CD14-positive monocyte (primary cell): Measurements from ENCODE around the gene DCLK3. TPM values are rescaled to one million over a fixed set of nuclear protein-coding genes. Genes with fewer than 3 reads are reported as not detected.

Experiments
- DNase-seq, 3 donors: peaks; one replicate each; pipeline ENCODE4 v3.0.0-alpha.2; 2011 to 2022
- H2AFZ ChIP-seq: 2 replicates; pipeline ENCODE4 v1.6.0; 2012; ENCODE audit warnings: mild to moderate bottlenecking, low read depth, low read length, inconsistent platforms; ENCODE audit not compliant: insufficient read depth, poor library complexity, severe bottlenecking
- H3K27ac ChIP-seq, 2 donors: 1 replicate in 1 of 2; 2 replicates in 1 of 2; pipeline ENCODE4 v1.5.1; 2012 to 2013; ENCODE audit warnings: low read length in 2 of 2, control low read depth in 1 of 2, inconsistent platforms in 1 of 2, low read depth in 1 of 2, mild to moderate bottlenecking in 1 of 2
- H3K27me3 ChIP-seq, 2 donors: one replicate each; pipeline versions ENCODE4 v1.6.0 to v1.6.1; 2011 to 2013; ENCODE audit warnings: low read length in 2 of 2; ENCODE audit not compliant: control insufficient read depth in 2 of 2, insufficient read depth in 2 of 2
- H3K36me3 ChIP-seq, 2 donors: replicated peaks in 1 of 2; 1 replicate in 1 of 2; 2 replicates in 1 of 2; pipeline versions ENCODE4 v1.5.1 to v1.6.1; 2012 to 2013; ENCODE audit warnings: low read length in 2 of 2, control low read depth in 1 of 2, inconsistent platforms in 1 of 2, mild to moderate bottlenecking in 1 of 2; ENCODE audit not compliant: insufficient read depth in 2 of 2, control insufficient read depth in 1 of 2
- H3K4me1 ChIP-seq, 2 donors: 1 replicate in 1 of 2; 2 replicates in 1 of 2; pipeline versions ENCODE4 v1.5.1 to v1.6.1; 2012 to 2013; ENCODE audit warnings: low read length in 2 of 2, control low read depth in 1 of 2, inconsistent platforms in 1 of 2, mild to moderate bottlenecking in 1 of 2, moderate library complexity in 1 of 2; ENCODE audit not compliant: insufficient read depth in 2 of 2, control insufficient read depth in 1 of 2
- H3K4me2 ChIP-seq: replicated peaks from 2 replicates; pipeline ENCODE3; 2012; ENCODE audit warnings: low read length, moderate library complexity, mild to moderate bottlenecking; ENCODE audit not compliant: poor library complexity, severe bottlenecking; ENCODE audit errors: extremely low read depth
- H3K4me3 ChIP-seq, 3 experiments: fragments of 200-600 bp in 1 of 3; sonication (generic) in 1 of 3; replicated peaks in 1 of 3; 1 replicate in 2 of 3; 2 replicates in 1 of 3; pipeline ENCODE4 v1.5.1; 2011 to 2013; ENCODE audit warnings: low read length in 3 of 3, mild to moderate bottlenecking in 3 of 3, control low read depth in 2 of 3, low read depth in 2 of 3, inconsistent platforms in 1 of 3, moderate library complexity in 1 of 3
- H3K79me2 ChIP-seq: 2 replicates; pipeline ENCODE4 v1.6.0; 2012; ENCODE audit warnings: mild to moderate bottlenecking, control low read depth, inconsistent platforms, low read length, moderate library complexity; ENCODE audit not compliant: insufficient read depth
- H3K9ac ChIP-seq: 2 replicates; pipeline ENCODE4 v1.6.0; 2017; ENCODE audit warnings: low read length, mild to moderate bottlenecking; ENCODE audit not compliant: insufficient read depth, poor library complexity, severe bottlenecking
- H3K9me3 ChIP-seq, 2 donors: replicated peaks in 1 of 2; 1 replicate in 1 of 2; 2 replicates in 1 of 2; pipeline versions ENCODE4 v1.5.1 to v1.6.1; 2012 to 2013; ENCODE audit warnings: low read length in 2 of 2, control low read depth in 1 of 2; ENCODE audit not compliant: control insufficient read depth in 1 of 2, insufficient read depth in 1 of 2
- H4K20me1 ChIP-seq: 2 replicates; pipeline ENCODE4 v1.6.0; 2012; ENCODE audit warnings: mild to moderate bottlenecking, low read length, control low read depth, moderate library complexity; ENCODE audit not compliant: insufficient read depth
- H3K27ac Mint-ChIP-seq, 7 donors: one replicate each; pipeline ENCODE4 v1.8.0; 2020; ENCODE audit warnings: mild to moderate bottlenecking in 7 of 7, mixed read lengths in 7 of 7, moderate library complexity in 6 of 7, inconsistent platforms in 2 of 7
- H3K27me3 Mint-ChIP-seq, 3 donors: one replicate each; pipeline ENCODE4 v1.8.0; 2021 to 2022; ENCODE audit warnings: low read depth in 3 of 3, mild to moderate bottlenecking in 3 of 3, mixed read lengths in 3 of 3, moderate library complexity in 3 of 3, inconsistent platforms in 1 of 3
- H3K36me3 Mint-ChIP-seq, 2 donors: one replicate each; pipeline ENCODE4 v1.8.0; 2020; ENCODE audit warnings: mixed read lengths in 2 of 2, inconsistent platforms in 1 of 2, mild to moderate bottlenecking in 1 of 2
- H3K4me1 Mint-ChIP-seq: one replicate; pipeline ENCODE4 v1.8.0; 2020; ENCODE audit warnings: mild to moderate bottlenecking, mixed read lengths
- H3K4me3 Mint-ChIP-seq, 2 donors: one replicate each; pipeline ENCODE4 v1.8.0; 2020; ENCODE audit warnings: mild to moderate bottlenecking in 2 of 2, mixed read lengths in 2 of 2, moderate library complexity in 1 of 2
- H3K9me3 Mint-ChIP-seq, 7 donors: one replicate each; pipeline ENCODE4 v1.8.0; 2020 to 2022; ENCODE audit warnings: mixed read lengths in 7 of 7, mild to moderate bottlenecking in 6 of 7, moderate library complexity in 6 of 7, inconsistent platforms in 2 of 7
- CTCF ChIP-seq: fragments of 200-600 bp; IDR thresholded peaks from one replicate; pipeline ENCODE4 v1.8.0; 2022; ENCODE audit warnings: antibody characterized with exemption, mild to moderate bottlenecking
- WGBS: methylation state at CpG from one replicate; pipeline ENCODE4 v1.1.5; 2013; ENCODE audit warnings: missing lambda C conversion rate; ENCODE audit not compliant: insufficient coverage; 5-methylcytosine and 5-hydroxymethylcytosine counted together
- intact Hi-C, 2 donors: fragments of 100-400 bp; cut with micrococcal nuclease; formaldehyde crosslinking; loops; one replicate each; pipeline versions ENCODE4 v1.15.0 to v1.15.1; 2023
- polyA plus RNA-seq, 3 donors: library from polyadenylated mRNA; depleted of rRNA in 1 of 3; unstranded in 2 of 3; stranded (reverse) in 1 of 3; fragments of 300-500 nt in 2 of 3; fragments of >200 nt in 1 of 3; fragmentation: Illumina TruSeq in 2 of 3; gene quantifications; 1 replicate in 2 of 3; 2 replicates in 1 of 3; pipeline ENCODE4 v1.2.3, GENCODE V29; 2012 to 2021

DCLK3 gene
- polyA plus RNA-seq, 3 donors, result not detected

DNA sequence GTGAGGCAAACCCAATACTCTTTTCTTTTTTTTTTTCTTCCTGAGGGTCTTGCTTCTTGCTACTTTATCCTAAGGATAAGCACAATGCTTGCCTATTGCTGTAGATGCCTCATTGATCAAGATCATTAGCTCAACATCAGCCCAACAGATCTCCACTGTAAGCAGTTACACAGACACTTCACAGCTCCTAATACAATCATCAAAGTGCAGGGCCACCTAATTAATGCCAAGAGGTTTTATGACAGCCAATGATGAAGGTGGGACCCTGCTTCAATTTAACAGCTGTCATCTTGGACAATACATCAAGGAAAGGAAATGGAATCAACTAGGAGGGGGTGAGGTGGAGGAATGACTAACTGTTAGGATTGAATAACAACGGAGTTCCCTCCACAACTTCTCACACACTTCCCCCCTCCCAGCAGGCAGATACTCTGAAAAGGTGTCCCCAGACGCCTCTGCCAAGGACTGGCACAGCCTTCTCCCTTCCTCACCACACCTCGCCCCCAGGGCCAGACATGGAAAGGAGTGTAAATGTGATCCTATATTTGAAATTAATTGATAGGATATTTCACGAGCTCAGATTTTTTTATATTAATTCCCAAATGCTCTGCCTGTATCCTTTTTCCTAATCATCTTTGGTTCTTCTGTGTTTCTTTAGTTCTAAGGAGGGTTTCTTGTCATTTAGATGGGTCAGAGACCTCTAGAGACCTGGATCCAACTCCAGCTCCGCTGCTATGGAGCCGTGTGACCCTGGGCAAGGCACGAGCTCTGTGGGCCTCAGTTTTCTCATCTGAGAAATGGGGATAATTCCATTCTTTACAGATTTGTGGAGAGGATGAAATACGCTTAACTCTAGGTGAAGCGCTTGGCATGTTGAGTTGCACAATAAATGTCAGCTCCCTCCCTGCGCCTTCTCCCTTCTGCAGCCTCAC lies 1.2 kb downstream of the DCLK3 start:
- TF ChIP-seq CTCF, result no peak
- H3K4me3 Mint-ChIP-seq, result peak overlapping the region; percentile 67 to 80
- Histone ChIP-seq H3K4me3 (peak overlapping the region in 1 of 3 experiments; percentile 52), H3K27ac (no peak overlapping the region), H3K27me3 (peaks cover 58 to 60% of the 10 kb centered on the region in 2 donors), H3K4me2 (peak overlapping the region; percentile 61), H3K36me3 (no peaks in the 10 kb centered on the region), H4K20me1 (no peaks in the 10 kb centered on the region), H3K79me2 (no peaks in the 10 kb centered on the region), H3K4me1 (peaks cover 4 to 10% of the 10 kb centered on the region in 2 donors), H3K9ac (no peak overlapping the region), H3K9me3 (peaks cover 6 to 18% of the 10 kb centered on the region in 2 donors), H2AFZ (no peak overlapping the region)
- H3K27me3 Mint-ChIP-seq, result peaks cover 57 to 66% (median 59%) of the 10 kb centered on the region in 3 donors
- WGBS, result 90% methylated on average over 1 of the region's 10 CpGs
- intact Hi-C loops, result no loop called here
- peaks cover 0 to 24% (median 9%) of the 10 kb centered on the region in 7 donors for H3K9me3 Mint-ChIP-seq
- H3K27ac Mint-ChIP-seq, result no peak overlapping the region
- DNase-seq, result peak in 1 of 3 donors; percentile 16
- peaks cover 14% of the 10 kb centered on the region for H3K4me1 Mint-ChIP-seq
- peaks cover 0 to 4% of the 10 kb centered on the region in 2 donors for H3K36me3 Mint-ChIP-seq

- peaks cover 6 to 18% of the 10 kb centered on the region in 2 donors for H3K9me3 ChIP-seq
- no peaks in the 10 kb centered on the region for H4K20me1 ChIP-seq
- DNase-seq, result no peak
- Mint-ChIP-seq H3K36me3 (peaks cover 0 to 4% of the 10 kb centered on the region in 2 donors), H3K4me1 (peaks cover 26% of the 10 kb centered on the region), H3K27ac (no peak overlapping the region), H3K9me3 (peaks cover 0 to 24% (median 9%) of the 10 kb centered on the region in 7 donors), H3K4me3 (peak overlapping the region in 1 of 2 donors; percentile 59), H3K27me3 (peaks cover 43 to 52% (median 47%) of the 10 kb centered on the region in 3 donors)
- H3K4me3 ChIP-seq, result no peak overlapping the region
- peaks cover 48 to 51% of the 10 kb centered on the region in 2 donors for H3K27me3 ChIP-seq
- 100% methylated on average over 2 of the region's 3 CpGs for WGBS
- H3K36me3 ChIP-seq, result no peaks in the 10 kb centered on the region
- intact Hi-C loops, result no loop called here
- no peak overlapping the region for H3K27ac ChIP-seq
- no peak overlapping the region for H3K4me2 ChIP-seq
- H3K4me1 ChIP-seq, result peaks cover 4 to 10% of the 10 kb centered on the region in 2 donors
- no peaks in the 10 kb centered on the region for H3K79me2 ChIP-seq
- TF ChIP-seq CTCF, result no peak
- H2AFZ ChIP-seq, result no peak overlapping the region
- H3K9ac ChIP-seq, result no peak overlapping the region
These were observed 2.6 kb downstream of the DCLK3 start for GRCh38 chr3:36761779-36762178.
